NCI-H187 treated with DMSO at 0.1 percent for 48 hours (cell line): ENCODE data around the gene ATG4D.
A peak's percentile ranks its signal among the peaks of the same experiment; 100 is the strongest.

ENCODE experiments used
- DNase-seq: peaks from one replicate; lab custom pipeline; 2025; lab: John Stamatoyannopoulos, UW

ATG4D gene

DNA sequence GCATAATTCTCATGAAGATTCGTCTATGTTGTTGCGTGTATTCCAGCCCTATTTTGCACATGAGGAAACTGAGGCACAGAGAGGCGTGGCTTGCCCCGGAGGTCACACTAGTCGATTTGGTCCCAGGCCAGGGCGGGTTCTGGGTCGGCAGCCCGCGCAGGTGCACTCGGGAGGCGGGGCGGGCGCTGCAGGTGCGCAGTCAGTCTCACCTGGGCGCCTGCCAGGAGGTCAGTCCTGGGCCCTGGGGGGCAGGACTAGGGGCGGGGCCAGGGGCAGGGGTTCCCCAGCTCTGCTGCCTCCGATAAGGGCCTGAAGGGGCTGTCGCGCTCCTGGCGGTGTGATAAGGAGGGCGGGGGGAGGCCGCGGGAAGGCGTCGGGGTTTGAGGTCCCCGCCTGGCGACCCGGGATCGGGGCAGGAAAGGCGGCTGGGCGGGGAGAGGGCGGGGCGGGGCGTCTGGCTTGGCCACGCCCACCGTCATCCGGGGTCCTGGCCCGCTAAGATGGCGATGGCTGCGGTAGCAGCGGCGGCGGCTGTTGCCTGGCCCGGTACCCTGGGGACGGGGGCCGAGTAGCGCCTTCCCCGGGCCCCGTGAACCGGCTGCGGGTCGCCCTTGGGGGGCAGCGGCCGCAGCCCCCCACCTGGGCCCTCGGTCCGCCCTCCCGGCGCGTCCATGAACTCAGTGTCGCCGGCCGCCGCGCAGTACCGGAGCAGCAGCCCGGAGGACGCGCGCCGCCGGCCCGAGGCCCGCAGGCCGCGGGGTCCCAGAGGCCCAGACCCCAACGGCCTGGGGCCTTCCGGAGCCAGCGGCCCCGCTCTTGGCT, at the start of gene ATG4D:
ATG4D (plus strand) TSS at position 485 of the 822 bp plus-strand sequence; CDS start at position 672, 187 bp downstream.
- peak; percentile 17 for DNase-seq

DNA sequence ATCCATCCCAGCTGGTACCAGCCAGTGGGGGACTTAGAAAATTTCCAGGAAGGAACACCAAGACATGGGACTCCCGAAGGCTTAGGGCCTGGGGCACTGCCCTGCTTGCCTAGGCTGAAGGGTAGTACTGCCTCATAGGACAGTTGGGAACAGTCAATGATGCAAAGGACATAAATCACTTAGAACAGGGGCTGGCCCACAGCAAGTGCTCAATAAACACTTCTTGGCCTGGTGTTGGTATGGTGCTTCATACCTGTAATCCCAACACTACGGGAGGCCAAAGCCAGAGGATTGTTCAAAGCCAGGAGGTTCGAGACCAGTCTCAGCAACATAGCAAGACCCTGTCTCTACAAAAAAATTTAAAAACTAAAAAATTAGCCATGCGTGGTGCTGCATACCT, 46.3 kb upstream of the ATG4D start:
- no peak for DNase-seq

DNA sequence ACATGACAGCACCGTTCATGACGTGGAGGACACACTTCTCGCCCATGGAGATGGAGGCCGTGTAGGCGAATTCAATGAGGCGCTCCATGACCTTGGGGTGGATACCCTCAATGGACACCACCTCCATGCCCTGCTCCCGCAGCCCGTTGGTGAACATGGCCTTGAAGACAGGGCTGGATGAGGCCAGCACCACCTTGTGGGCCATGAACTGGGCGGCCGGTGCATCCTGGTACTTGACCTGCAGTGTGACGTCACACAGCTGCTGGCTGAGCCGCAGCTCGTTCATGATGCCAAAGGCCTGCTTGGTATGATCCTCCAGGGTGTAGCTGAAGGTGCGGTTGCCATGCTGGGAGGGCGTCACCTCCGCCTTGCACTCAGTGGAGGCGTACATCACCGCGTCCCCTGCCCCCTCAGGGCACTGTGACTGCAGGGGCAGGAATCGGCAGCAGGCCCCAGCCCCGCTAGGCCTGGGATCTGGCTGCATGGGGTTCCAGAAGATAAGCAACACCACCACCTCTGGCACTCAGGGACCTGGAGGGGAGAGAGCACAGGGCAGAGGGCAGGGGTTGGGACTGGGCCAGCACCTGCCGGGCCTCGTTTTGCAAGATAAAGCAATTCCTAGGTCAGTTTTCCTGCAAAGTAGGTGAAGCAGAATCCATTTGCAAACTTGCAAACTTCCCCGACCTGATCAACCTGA, 44.0 kb upstream of the ATG4D start:
- DNase-seq: no peak

DNA sequence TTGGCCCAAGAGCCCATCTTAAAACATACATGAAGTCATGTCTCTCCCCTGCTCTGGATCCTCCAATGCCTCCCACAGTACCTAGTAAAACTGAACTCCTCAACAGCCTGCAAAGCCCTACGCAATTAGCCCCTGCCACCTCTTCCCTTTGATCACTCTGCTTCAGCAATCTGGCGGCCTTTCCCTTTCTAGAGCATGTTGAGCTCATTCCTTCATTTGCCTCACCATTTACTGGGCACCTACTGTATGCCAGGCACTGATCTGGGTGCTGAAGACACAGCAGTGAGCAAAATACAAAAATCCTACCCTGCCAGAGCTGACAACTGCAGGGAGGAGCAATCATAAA, 43.5 kb upstream of the ATG4D start:
- no peak for DNase-seq

DNA sequence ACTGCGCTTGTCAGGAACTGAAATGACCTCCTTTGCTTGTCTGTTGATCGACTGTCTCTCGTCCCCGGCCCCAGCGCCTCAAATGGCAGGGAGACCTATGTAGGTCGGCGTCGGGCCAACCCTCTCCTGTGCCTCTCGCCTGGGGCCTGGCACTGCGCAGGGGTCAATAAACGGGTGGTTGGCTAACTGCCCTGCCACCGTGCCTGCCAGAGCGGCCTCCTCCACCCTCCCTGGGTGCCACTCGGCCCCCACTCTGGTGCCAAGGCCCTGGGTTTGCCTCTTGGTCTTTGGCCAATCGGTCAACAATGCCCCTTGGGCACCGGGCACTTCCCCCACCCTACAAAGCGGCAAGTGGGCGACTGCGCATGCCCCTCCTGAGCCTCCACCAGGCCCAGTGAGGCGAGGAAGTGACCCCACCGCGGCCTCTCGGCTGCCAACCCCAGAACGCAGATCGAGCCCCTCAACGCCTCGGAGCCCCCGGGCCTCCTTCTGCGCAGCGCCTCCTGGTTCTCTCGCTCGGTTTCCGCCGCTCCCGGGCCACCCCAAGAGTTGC, 41.7 kb upstream of the ATG4D start:
- no peak for DNase-seq

DNA sequence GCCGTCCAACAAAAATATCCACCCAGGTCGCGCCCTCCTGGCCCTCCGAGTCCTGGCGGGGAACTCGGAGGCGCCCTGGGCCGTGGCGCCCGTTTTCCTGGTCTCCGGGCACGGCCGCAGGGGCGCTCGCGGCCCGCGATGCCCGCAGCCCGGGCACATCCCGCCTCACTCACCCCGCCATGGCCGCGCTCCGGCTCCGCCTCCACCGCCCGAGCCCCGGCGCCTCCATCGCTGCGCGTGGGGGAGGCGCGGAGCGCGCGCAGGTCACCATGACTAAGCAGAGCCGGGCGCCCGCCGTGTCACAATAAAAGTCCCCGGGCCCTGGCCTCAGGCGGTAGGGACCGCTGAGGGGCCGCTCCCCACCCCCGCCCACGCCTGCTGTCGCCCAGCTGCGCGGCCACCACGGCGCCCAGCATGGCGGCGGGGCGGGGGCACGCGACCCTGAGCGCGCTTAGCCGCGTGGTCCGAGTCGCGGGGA, 41.1 kb upstream of the ATG4D start:
- DNase-seq: peak; percentile 39

DNA sequence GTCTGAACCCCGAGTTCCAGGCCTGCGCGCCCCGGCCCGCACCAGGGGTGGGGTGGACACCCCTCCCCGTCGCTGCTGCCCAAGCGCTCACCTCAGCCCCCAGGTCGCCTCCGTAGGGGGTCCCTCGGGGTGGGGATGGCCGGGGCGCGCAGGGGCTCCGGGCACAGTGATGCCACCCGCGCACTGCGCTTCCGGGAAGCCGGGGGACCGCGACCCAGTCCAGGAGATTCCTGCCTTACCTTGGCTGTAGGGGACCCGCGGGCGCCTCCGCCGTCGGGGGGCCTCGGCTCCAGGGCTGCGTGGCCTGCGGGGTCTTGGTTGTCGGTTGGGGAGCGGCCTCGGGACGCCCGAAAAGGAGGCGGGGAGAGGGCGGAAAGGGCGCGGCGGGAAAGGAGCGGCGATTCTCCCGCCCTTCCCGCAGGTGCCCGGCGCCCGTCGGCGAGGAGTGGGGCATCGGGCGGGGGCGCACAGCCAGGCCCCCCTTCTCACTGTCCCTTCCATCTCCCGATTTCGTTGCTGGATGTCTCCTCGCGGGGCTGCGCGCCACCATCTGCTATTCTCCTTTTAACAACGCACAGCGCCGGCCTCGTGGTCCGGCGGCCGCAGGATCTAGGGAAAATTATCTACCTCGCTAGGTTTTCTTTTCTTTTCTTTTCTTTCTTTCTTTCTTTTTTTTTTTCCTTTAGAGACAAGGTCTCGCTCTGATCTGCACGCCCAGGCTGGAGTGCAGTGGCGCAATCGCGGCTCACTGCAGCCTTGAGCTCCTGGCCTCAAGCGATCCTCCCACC, 40.5 kb upstream of the ATG4D start, which contains the start of gene KEAP1:
KEAP1 (minus strand) TSS at position 355 of the 788 bp plus-strand sequence. CDS start 3,323 bp downstream, outside the sequence.
- no peak for DNase-seq

DNA sequence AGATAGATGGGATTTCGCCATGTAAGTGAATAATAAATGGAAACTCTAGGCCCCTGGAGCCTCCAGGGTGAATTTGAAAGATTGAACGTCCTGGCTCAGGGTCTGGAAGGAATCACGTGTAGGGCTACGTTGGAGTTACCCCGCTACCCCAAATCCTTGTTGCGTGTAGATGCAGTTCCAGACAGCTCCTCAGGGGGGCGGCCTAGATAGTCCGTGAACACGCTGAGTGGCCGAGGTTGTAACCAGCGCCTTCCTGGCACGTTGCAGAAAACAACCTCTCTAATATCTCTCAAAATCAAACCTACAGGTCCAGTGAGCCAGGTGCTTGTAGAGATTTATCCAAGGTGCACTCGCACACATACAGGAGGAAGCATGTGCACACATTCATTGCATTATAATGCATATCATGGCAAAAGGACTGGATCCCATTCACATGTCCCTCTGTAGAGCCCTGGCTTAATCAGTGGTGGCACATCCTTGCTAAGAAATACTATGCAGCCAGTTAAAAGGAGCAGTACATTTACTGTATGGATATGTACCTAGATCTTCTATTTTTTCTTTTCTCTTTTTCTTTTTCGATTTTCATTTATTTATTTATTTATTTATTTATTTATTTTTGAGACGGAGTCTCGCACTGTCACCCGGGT, 38.0 kb upstream of the ATG4D start:
- DNase-seq: no peak

DNA sequence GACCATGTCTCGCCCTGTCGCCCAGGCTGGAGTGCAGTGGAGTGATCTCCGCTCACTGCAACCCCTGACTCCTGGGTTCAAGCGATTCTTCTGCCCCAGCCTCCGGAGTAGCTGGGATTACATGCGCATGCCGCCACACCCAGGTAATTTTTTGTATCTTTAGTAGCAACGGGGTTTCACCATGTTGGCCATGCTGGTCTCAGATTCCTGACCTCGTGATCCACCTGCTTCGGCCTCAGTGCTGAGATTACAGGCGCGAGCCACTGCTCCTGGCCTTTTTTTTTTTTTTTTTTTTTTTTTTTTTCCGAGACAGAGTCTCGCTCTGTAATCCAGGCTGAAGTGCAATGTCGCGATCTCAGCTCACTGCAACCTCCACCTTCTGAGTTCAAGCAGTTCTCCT, 35.7 kb upstream of the ATG4D start:
- DNase-seq: no peak

DNA sequence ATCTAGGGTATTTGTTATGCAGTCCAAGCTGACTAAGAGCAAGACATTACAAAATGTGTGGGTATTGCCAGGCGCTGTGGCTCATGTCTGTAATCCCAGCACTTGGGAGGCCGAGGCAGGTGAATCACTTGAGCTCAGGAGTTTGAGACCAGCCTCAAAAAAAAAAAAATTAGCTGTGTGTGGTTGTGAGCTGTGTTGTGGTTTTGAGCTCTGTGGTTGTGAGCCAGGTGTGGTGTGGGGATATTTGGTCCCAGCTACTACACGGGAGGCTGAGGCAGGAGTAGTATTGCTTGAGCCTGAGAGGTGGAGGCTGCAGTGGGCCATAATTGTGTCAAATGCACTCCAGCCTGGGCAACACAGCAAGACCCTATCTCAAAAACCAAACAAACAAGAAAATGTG, 35.0 kb upstream of the ATG4D start:
- DNase-seq: no peak

DNA sequence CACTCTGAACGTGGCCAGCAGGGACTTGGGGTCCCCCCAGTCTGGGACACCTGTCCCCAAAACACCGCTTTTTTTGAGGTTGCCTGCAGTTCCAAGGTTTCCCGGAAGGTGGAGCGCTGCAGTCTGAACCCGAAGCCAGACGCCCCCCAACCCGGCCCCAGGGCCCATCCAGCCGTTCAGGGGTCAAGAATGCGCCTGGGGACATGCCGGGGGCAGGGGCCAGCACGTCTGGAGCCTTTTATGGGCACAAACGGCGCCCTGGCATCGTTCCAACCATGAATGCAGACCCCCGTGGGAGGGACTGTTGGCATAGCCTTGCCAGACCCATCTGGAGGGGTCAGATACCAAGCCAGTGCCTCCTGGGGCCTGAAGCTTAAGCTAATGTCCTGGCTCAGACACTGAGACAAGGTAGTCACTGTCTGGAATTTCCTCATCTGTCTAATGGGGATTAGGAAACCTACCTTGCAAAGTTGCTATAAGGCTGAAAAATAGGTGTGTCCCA, 33.4 kb upstream of the ATG4D start:
- DNase-seq: no peak

DNA sequence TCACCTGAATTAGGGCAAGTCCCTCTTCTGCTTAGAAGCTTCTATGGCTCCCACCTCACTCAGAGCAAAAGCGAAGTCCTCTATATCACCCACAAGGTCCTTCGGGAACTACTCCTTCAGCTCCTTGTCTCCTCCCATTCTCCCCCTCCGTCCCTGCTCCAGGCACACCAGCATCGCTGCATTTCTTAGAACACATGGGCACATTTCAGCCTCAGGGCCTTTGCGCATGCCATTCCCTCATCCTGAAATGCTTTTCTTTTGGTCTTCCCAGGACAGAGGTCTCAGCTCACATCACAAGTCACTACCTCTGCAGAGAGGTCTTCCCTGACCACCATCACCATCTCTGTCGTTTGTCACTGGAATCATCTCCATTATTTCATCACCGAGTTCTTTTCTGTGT, 30.5 kb upstream of the ATG4D start:
- no peak for DNase-seq

DNA sequence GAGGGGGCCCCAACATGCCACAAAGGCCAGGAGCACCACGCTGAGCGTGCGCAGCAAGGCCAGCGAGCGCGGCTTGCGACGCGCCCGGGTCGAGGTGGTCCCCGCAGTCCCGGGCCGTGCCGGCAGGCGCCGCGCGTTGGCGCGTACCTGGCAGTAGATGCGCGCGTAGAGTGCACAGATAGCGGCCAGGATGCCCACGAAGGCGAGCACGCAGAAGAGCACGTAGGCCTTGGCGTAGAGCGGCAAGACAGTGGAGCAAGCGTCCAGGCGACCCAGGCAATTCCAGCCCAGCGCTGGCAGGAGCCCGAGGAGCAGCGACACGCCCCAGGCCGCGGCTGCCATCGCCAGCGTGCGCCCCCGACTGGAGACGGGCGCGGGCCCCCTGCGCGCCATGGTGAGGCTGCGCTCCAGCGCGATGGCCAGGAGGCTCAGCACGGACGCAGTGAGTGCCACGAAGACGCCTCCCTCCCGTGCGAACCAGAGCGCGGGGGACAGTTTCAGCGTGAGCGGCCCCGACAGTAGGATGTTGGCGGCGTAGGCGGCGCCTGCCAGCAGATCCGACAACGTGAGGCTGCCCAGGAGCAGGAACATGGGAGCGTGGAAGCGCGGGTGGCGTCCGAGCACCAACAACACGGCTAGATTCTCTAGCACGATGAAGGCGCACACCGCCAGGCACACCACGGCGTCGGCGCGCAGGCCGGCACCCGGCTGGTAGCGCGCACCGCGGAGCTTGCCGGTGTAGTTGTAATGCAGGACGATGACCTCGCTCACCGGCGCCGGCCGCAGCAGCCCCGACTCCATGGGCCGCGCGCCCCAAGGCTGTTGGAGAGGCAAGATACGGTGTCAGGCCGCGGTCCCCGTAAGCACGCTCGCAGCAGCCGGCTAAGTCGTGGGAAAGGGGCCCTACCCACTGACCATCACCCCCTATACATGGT, 29.2 kb upstream of the ATG4D start:
- no peak for DNase-seq

DNA sequence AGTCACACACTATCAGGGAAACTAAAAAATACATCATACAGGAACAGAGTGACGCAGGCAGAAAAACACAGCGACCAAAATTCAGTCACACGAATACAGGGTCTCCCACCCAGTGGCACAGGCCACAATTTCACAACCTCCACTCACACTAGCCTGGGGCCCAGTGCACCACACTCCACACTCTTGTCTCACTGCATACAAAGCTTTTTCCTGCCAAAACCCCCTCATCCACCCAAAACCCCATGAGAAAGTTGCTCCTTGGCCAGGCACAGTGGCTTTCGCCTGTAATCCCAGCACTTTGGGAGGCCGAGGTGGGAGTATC, 27.7 kb upstream of the ATG4D start:
- DNase-seq: no peak

DNA sequence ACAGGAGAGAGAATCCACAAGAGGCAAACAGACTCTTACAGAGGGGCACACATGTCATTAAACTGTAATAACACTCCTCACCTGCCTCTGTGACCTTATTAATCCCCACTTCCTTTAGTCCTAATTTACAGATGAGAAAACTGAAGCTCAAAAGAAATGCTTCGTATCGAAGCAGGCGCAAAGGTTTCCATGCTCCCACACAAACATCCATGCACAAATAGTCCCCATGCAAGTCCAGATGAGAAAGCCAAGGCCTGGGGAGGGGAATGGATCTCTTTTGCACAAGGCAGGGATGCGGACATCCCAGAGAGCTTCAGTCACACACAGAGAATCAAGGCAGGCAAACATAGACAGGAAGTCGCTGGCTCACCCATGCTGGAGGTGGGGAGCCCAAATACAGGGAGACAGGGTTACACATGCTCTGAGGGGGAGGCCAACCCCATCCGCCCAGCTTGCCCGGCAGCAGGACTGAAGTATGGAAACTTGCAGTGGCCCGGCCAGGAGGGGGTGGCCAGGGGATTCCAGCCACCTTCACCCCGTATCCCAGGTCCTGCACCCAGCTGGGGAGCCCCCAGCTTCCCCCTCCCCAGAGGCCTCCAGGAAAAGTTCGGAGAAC, 26.9 kb upstream of the ATG4D start:
- DNase-seq: no peak

DNA sequence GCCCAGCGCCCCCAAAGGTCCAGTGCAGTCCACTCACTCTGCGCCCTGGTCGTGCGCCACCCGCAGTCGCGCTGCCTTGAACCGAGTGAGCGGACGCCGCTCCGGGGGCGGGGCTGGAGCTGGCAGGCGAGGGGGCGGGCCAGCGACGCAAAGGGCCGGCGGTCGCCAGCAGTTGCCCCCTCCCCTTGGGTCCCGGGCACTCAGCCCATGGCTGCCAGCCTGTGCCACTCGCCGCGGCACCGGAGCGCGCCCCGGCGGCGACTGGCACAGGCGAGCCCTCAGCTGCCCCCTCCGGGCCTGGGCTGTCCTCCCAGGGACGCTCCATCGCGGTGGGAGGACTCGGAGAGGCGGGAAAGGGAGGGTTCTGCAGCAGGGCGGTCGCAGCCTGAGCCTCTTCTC, 26.3 kb upstream of the ATG4D start, which contains the start of gene S1PR5:
S1PR5 (minus strand) TSS at position 87 of the 399 bp plus-strand sequence. CDS start 2,436 bp downstream, outside the sequence.
- no peak for DNase-seq

DNA sequence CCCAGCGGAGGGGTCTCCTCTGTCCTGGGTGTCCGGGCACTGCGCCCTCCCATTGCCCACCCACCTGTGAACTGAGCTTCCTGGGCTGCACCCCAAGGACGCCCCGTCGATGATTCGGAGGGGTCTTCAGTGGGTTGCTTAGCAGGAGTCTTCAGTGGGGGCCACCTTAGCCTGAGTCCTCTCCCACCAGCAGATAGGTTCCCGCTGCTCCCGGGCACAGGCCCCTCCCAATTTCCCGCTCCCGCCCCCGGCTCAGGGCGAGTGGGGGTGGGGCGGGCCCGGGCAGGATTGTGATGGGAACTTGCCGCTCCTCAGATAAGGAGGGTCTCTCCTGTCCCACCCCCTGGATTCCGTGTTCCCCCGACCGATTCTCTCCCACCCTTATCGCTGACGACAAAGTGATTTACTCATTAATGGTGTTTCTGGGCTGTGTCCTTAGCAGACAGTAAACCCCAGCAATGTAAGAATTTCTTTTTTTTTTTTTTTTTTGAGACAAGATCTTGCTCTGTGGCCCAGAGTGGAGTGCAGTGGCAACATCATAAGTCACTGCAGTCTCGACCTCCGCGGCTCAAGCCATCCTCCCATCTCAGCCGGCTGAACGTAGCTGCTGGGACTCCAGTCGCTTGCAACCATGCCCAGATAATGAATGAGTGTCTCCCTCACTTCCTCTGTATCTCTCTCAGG, 25.8 kb upstream of the ATG4D start:
- DNase-seq: no peak

DNA sequence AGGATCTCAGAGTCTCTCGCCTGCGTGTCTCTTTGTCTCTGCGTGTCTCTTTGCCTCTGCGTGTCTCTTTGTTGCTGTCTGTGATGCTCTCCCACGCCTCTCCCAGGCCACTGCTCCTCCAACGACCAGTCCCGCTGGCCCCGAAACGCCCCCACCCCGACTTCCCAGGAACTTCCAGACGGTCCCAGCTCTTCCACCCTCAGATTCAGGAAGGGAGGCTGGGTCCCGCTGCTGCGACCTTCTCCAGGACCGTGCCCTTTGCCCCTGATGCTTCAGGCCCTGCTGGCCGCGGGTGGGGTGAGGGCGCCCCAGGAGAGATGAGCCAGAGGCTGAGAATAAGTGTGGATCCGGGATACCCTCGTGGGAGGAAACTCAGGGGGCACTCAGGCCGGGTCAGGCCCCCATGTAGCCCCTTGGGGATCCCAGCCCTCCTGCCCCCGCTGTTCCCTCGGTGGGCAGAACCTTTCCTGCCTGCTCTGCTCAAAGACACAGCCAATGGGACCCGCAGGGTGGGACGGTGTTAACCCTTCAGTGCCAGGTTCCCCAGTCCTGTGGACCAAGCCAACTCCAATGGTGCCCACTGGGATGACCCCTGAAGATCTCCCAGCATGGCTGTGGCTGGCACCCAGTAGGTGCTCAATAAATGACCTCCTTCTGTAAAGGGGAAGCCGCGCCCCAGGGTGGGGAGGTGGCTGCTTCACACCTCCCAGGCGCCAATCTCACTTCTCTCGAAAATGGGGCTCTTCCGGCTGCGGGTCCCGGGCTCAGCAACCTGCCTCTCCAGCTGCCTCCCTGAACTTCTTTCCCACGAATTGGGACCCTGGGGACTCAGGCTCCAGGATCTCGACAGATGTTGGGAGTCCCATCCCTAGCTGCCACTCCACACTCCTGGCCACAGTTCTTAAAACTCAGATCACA, 25.0 kb upstream of the ATG4D start:
- no peak for DNase-seq
